CD4-positive, alpha-beta T cell treated with Interleukin-10 for 1 hour (primary cell): Measurements from ENCODE around the gene APBA3.

Experiments used
- DNase-seq: peaks from one replicate; pipeline ENCODE4 v3.0.0-alpha.2; 2020

APBA3 gene

DNA sequence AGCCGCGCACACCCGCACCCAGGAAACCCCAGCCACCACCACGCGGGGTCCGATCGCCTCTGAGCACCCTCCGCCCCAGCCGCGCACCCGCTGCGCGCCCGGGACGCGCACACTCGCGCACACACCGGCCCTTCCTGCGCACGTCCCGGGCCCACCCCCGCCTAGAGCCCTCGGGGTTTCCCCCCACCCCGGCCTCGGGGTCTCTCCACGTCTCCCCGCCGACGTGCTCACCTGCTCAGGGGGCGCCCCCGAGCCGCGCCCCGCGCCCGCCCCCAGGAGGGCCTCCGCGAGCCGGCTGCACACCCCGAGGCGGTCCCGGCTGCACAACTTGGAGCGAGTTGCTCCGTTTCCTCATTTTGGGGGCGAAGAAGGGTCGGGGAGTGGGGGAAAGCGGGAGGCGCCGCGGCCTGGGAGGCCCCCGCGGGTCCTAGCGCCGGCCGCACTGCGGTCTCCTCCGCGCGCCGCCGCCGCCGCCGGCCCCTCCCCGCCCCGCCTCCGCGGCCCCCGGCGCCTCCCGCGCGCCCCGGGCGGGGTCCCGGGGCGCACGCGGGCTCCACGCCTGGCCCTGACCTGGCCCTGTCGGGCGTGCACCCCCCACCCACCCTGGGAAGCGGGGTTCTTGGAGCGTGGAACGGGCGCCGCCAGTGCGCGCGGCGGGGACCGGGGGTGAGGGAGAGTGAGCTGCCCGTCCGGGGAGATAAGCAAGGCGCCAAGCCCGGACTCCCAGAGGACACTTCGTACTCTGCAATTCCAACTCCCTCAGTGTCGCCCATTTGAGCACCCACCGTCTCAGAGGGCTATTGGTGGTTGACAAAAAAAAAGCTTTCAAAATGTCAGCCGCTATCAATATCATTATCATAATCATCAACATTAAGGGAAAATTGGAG lies 24.7 kb upstream of the APBA3 start, which contains the start of gene MATK:
Gene MATK (minus strand): TSS at position 444 of the 887 bp plus-strand sequence. CDS start 1,246 bp downstream, outside the sequence.
- DNase-seq = peak; percentile 39

DNA sequence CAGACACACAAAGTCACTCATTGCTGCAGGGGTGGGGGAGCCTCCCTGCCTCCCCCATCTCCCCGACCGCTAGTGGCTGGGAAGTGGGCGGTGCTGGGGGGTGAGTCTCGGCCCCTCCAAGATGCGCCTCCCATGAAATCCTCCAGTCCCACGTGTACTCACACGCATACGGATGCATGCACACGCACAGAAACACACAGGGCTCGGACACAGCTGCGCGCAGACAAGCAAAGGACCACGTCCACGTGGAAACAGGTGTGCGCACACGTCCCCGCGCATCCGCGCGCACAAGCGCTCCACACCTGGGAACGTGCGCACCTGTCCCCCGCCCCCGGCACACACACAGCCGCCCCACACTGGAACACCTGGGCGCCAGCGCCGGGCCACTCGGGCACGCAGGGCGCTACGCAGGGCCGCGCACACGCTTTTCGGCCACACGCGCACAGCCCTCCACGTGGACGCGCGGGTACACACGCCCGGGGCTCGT lies 24.0 kb upstream of the APBA3 start:
- peak; percentile 33 for DNase-seq

DNA sequence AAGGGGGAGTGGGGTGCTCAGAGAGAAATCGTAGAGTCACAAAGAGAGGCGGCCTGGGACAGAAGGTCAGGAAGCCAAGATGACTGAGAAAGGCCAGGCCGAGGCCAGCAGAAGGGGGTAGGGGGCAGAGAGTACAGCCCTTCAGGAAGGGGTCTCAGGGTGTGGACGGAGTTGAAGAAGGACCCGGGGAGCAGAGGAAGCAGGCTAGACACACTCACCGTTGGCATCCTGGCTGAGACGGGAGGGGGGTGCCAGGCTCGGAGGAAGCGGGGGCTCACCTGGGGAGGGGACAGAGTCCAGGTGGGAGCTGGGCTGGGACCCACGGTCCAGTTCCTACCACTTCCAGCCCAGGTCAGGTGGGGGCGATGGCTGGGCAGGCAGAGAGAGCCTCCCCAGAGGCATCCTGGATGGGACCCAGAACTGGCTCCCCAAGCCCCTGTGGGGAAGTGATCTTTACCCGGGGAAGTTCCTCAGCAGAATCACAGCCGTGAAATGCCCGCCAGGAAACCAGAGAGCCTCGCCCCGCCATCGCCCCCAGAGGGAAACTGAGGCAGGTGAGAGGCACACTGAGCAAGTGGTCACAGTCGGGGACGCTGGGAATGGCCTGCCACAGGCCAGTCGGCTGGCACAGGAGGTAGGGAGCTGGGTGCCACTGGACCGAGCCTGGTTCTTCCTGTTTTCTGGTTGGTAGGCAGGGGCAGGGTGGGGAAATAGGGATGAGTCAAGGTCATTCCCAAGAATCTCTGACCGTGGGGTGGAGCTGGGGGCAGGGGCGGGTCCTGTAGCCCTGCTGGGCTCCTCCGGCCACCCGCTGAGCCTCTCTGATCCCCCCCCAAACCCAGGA lies 23.3 kb upstream of the APBA3 start:
- DNase-seq = no peak

DNA sequence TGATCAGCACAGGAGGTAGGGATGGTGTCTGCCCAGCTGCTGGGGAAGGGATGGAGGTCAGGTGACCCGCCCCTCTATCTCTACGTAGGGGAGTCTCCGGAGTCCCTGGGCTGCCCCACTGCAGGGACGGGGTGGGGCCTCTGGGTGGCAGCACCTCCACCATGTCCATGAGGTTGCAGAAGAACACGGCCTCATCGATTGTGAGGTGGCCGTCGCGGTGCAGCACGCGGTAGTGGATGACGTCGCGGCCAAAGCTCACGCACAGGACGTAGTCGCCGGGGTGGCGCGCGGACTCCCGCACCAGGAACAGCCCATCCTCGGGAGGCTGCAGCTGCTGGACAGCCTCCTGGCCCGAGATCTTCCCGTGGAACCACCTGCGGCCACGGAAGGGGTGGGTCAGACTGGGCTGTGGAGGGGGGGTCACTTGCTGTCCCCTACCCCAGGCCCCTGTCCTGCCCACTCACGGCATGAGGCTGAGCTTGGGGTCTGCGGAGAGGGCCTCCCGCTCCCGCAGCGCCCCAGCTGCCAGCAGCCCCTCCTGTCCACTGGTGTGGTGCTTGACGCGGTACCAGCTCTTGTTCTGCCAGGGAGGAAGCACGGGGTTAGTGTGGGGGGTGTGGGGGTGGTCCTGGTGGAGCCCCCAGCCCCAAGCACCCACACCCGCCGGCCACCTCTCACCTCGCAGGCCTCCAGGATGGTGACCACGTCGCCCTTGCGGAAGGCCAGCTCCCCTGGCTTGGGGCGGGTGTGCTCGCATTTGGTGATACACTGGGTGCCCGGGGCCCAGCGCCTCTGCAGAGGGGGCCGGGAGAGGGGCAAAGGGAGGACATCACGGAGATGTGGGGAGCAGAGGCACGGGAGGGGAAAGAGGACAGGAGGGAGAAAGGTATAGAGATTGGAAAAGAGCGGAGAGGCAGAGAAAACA lies 22.4 kb upstream of the APBA3 start:
- peak; percentile 60 for DNase-seq

DNA sequence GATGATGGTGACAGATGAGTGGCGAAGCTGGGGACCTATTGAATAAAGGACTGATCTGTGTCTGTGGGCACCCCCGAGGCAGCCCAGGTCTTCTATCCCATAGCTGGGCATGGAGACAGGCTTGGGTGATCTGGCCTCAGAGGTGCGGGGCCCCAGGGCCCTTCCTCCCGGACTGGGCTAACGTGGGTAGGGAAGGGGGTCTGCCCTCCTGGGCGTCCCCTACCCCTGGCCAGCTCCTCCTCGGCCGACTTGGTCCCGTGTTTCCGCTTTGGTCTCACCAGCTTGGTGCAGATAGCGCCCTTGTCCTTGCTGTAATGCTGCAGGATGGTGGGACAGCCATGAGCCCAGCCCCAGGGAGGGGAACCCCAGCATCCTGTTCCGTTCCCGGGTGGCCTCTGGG lies 21.4 kb upstream of the APBA3 start:
- no peak for DNase-seq

DNA sequence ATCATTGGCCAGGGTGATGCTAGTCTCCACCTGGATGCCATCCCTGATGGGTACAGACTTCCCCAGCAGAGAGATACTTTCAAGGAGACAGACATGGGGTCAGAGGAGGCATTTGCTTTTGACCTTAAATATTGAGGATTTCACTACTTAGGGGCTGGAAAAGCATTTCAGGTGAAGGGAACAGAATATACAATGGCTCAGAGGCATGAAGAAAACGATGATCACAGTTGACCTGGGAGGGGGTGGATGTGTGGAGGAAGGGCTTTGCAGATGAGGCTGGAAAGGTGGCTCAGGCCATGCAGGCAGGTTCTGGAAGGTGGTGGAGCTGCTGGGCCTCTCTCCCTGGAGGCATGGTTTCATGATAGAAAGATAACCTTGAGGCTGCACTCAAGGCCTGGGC lies 20.8 kb upstream of the APBA3 start:
- no peak for DNase-seq

DNA sequence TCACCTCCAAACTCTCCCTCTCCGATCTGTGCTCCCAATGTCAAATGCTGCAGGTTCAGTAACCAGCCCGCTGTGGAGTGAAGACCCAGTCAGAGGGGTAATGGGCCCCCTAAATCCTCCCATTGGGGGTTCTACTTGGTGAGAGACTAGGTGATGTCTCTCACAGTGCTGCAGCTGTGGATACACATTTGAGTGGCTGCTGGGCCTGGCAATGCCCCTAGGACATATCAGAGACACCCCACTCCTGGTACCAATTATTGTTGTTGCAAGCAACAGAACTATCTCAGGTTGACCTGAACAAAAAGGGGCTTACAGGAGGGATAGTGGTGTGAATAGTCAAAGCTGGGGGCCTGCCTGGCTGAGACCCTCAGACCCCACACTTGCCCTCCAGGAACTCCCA lies 20.1 kb upstream of the APBA3 start:
- no peak for DNase-seq

DNA sequence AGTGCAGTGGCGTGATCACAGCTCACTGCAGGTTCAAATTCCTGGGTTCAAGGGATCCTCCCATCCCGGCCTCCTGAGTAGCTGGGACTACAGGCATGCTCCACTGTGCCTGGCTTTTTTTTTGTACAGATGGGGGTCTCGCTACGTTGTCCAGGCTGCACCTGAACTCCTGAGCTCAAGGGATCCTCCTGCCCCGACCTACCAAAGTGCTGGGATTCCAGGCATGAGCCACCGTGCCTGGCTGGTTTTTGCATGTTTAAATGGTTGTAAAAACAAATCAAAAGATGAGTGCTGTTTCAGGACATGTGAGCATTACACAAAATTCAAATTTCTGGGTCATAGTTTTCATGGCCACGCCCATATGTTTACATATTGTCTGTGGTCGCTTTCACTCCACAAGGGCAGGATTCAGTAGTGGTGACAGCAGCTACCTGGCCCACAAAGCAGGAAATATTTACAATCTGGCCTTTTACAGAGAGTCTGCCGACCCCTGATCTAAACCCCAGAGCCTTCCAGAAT lies 19.4 kb upstream of the APBA3 start:
- DNase-seq = no peak

DNA sequence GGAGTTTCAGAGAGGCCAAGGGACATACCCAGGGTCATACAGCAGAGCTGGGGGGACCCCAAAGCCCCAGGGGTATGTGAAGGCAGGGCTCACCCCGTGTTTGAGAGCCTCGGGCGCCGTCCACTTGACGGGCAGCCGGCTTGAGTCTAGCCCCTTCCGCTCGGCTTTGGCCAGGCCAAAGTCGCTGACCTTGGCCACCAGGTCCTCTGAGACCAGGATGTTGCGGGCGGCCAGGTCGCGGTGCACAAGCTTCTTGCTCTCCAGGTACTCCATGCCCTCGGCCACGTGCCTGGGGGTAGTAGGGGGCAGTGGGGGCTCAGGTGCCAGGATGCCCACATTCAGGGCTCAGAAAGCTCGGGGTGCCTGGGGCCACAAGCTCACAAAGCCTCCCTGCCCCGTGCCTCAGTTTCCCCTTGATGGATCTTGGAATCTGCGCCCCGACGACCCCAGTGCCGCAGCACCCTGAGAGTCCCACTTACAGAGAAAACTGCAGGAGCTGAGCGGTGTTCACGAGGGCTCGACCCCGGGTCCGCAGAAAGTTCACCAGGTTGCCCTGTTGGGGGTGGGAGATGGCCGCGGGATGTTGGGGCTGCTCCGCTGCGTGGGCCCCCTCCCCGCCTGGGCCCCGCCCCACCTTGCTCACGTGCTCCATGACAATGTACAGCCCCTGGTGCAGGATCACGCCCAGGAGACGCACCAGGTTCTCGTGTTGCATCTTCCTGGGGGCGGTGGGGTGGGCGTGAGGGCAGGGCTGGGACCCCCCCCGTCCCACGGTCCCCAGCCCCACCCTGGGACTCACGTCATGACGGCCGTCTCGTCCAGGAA lies 17.6 kb upstream of the APBA3 start:
- DNase-seq = no peak

DNA sequence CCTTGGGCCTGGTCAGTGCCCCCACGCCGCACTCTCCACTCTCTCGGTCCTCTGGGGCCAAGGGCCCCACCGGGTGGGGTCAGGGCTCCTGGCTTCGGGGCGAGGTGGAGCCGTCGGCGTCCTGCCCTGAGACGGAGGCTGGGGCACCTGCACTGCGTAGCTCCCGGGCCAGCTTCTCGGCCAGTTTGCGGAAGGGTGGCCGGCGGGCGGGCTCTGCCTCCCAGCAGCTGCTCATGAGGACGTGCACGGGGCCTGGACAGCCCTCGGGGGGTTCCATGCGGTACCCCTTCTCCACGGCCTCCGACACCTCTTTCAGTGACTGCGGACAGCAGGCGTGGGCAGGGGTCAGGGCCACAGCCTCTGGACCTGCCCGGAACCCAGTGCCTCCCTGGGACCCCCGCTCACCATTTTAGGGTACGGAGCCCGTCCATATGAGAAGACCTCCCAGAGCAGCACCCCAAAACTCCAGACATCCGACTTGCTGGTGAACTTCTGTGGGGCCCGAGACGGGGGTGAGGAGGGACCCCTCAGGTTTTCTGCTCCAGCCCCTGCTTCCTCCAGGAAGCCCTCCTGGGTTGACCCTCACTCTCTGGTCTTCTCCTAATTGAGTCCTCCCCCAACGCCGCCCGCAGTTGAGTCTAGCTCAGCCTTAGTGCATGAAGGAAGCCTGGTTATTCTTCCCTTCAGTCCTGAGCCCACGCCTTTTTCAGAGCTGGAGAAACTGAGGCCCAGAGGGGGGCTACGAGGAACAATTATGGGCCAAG lies 16.8 kb upstream of the APBA3 start:
- DNase-seq = no peak

DNA sequence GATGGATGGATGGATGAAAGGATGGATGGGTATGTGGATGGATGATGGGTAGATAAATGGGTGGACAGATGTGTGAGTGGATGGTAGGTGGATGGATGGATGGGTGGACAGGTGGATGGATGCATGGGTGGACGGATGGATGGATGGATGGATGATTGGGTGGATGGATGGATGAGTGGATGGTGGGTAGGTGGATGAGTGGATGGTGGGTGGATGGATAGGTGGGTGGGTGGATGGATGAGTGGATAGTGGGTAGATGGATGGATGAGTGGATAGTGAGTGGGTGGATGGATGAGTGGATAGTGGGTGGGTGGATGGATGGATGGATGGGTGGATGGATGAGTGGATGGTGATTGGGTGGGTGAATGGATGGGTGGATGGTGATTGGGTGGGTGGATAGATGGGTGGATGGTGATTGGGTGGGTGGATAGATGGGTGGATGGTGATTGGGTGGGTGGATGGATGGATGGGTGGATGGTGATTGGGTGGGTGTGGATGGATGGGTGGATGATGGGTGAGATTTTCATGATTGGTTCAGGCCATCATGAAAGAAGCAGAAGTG lies 15.1 kb upstream of the APBA3 start:
- DNase-seq = no peak

DNA sequence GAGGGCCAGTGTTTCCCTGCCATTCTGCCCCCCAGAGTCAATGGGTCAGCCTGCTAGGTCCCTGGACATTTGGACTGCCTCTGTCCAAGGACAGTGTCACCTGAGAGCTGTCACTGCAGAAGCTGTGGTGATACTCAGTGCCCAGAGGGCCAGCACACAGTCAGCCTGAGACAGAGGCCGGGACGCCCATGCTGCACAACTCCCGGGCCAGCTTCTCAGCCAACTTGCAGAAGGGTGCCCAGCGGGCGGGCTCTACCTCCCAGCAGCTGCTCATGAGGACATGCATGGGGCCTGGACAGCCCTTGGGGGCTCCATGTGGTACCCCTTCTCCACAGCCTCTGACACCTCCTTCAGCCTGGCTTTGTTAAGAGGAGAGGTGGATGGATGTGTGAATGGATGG lies 14.3 kb upstream of the APBA3 start:
- no peak for DNase-seq

DNA sequence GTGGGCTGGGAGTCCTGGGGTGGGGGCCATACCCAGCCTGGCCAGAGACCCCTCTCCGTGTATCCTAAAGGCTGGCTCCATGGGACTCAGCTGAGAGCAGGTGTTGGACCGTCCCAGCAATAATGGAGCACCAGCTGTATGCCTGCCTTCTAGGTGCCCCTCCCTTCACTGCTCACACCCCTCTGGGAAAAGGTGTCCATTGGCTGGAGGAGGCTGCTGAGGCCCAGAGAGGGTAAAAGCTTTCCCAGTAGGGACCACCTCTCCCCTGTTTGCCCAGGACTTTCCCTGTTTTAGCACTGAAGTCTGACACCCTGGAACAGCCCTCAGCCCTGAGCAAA lies 13.9 kb upstream of the APBA3 start:
- no peak for DNase-seq

DNA sequence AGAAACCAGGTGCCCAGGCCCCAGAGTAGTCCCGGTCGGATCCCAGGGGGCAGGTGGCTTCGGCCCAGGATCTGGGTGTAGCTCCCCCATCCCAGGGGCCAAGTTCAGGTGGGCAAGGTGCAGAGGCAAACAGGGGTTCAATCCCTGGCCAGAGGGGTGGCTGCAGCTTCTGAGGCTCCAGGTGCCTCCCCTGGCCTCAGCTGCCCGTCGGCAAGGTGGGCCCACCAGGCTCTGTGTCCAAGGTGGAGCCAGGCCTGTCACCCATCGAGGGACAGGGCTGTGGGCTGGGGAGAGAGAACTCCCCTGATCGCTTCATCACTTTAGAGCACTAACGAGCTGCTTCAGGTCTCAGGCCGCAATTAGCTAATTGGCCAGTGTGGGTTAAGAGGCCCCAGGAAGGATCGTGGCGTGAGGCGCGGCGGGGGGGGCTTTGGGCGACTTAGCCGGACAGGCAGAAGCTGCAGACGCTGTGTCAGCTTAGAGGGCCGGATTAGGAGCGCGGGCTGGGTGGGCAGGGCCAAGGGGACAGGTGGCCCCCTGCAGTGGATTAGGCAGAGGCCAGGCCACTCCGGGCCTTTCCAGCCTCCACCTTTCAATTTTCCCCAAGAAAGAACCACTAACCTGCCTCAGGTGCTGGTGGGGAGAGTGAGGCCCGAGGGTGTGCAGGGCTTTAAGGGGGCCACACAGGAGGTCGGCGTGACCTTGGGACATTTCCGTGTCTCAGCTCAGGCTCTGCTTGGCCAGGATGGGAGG lies 13.3 kb upstream of the APBA3 start:
- DNase-seq = no peak

DNA sequence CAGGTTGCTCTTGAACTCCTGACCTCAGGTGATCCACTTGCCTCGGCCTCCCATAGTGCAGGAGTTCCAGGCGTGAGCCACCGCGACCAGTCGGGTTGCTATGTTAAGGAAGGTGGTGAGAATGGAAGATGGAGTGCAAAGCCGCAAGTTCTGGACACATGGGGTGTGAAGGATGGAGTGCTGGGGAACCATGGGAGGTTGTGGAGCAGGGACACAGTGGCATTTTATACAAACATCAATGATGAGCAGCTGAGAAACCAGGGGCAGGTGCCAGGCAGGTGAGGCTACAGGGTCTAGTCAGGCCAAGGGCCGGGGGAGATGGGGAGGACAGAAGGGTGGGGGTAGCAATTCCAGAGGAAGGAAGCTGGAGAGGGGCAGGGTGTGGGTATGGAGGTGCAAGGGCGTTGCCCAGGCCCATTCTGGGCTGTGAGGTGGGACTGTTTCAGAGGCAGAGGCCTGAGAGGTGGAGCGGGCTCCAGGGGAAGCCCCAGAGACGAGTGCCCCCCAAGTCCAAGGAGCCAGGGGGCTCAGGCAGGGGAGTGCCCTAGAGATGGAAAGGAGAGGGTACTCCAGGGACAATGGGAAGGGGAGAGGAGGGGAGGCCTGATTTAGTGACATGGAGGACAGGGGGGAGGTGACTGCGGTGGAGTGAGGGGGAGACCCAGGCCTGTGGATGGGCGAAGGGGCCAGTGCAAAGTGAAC lies 12.5 kb upstream of the APBA3 start:
- no peak for DNase-seq

DNA sequence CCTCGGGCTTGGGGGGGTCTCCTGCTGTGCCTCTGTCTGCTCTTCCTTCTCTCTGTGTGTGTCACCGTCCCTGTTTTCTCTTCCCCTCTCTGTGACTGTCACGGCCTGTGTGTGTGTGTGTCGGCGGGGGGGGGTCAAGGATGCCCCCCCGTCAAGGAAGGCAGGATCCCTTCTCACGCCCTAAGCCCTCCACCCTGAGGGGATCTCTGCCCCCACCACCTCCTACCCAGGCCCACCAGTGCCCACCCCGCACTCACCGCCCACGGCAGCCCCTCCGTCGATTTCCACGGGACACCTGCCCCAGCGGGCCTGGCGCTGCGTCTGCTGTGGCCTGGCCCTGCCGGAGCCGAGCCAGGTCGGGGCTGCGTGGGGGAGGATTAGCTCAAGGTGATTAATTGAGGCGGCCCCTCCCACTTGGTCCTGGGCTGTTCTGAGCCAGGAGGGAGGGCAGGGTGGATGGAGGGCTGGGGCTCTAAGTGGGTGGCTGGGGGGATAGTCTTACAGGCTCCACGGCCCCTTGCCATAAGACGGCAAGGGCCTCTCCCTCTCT lies 10.5 kb upstream of the APBA3 start, which contains the start of gene RAX2:
Gene RAX2 (minus strand): TSS at position 323 of the 550 bp plus-strand sequence. CDS start 486 bp downstream, outside the sequence.
- DNase-seq = no peak

DNA sequence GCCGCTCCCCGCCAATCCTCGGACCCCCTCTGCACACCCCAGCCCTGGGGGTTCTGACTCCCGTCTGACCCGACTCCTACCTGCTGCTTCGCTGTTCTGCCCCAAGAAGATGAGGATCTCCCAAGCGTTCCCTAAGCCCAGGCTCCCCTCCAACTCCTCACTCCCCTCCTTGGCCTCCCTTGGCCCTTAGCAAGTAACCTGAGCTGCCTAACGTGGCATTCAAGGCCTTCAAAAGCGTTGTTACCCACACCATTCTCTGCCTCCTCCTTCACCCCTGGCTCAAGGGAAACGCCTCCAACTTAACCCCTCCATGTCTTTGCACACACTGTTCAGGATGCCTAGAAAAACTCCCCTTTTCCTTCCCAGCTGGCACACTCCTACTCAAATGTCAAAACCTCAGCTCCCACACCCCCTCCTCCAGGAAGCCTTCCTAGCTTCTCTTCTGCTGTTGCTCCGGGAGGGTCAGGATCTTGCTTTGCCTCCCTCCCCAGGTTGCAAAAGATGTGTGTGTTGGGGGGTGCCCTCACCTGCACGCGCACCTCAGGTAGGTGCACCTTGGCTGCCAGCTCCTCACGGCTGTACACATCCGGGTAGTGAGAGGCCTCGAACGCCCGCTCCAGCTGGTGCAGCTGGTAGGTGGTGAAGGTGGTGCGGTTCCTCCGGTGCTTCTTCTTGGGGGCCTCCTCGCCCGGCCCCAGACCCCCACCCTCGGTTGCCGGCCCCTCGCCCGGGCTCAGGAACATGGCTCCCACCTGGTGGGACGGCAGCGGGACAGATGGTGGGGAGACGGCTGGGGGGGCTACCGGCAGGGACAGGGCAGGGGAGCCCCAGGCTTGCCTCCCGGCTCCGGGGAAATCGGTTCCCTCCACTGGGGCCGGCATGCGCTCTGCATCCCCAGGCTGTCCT lies 9.8 kb upstream of the APBA3 start:
- DNase-seq = no peak
